BLaER1 (cell line): Measurements from ENCODE around the gene CXCL5.

Experiments
- H3K27ac ChIP-seq: shearing (Covaris generic); formaldehyde crosslinking; 2 replicates; pipeline ENCODE4 v1.8.1; 2022
- H3K27me3 ChIP-seq: shearing (Covaris generic); formaldehyde crosslinking; 2 replicates; pipeline ENCODE4 v1.8.1; 2022
- H3K36me3 ChIP-seq: shearing (Covaris generic); formaldehyde crosslinking; 2 replicates; pipeline ENCODE4 v1.8.1; 2022
- H3K4me1 ChIP-seq: shearing (Covaris generic); formaldehyde crosslinking; 2 replicates; pipeline ENCODE4 v1.8.1; 2022
- H3K4me2 ChIP-seq: shearing (Covaris generic); formaldehyde crosslinking; 2 replicates; pipeline ENCODE4 v1.8.1; 2022
- H3K4me3 ChIP-seq: shearing (Covaris generic); formaldehyde crosslinking; 2 replicates; pipeline ENCODE4 v1.8.1; 2022
- H3K9ac ChIP-seq: shearing (Covaris generic); formaldehyde crosslinking; 2 replicates; pipeline ENCODE4 v1.8.1; 2022
- H3K9me3 ChIP-seq: shearing (Covaris generic); formaldehyde crosslinking; 2 replicates; pipeline ENCODE4 v1.8.1; 2022
- H4K20me1 ChIP-seq: shearing (Covaris generic); formaldehyde crosslinking; 2 replicates; pipeline ENCODE4 v1.8.1; 2022
- Cebpa-rat ChIP-seq: shearing (Covaris generic); IDR thresholded peaks from 2 replicates; pipeline ENCODE4 v1.8.1; 2022

Gene CXCL5

GRCh38 chr4:73948990-73949706 is 49.3 kb downstream of the CXCL5 start:
- Histone ChIP-seq H3K9me3 (no peaks in the 10 kb centered on the region), H3K4me1 (no peaks in the 10 kb centered on the region), H3K27ac (no peak overlapping the region), H3K4me3 (no peak overlapping the region), H3K4me2 (no peak overlapping the region), H3K9ac (no peak overlapping the region), H4K20me1 (no peaks in the 10 kb centered on the region), H3K36me3 (no peaks in the 10 kb centered on the region), H3K27me3 (no peaks in the 10 kb centered on the region)
- no peak for TF ChIP-seq Cebpa-rat

- Histone ChIP-seq H3K4me1 (no peaks in the 10 kb centered on the region), H3K4me3 (no peak overlapping the region), H4K20me1 (no peaks in the 10 kb centered on the region), H3K27ac (no peak overlapping the region), H3K36me3 (no peaks in the 10 kb centered on the region), H3K4me2 (no peak overlapping the region), H3K27me3 (no peaks in the 10 kb centered on the region), H3K9ac (no peak overlapping the region), H3K9me3 (no peaks in the 10 kb centered on the region)
- no peak for TF ChIP-seq Cebpa-rat
Measured at GRCh38 chr4:73948291-73948690, 50.2 kb downstream of the CXCL5 start.

- Histone ChIP-seq H4K20me1 (no peaks in the 10 kb centered on the region), H3K4me3 (no peak overlapping the region), H3K36me3 (no peaks in the 10 kb centered on the region), H3K27ac (no peak overlapping the region), H3K9me3 (no peaks in the 10 kb centered on the region), H3K4me1 (no peaks in the 10 kb centered on the region), H3K9ac (no peak overlapping the region), H3K4me2 (no peak overlapping the region), H3K27me3 (no peaks in the 10 kb centered on the region)
- no peak for TF ChIP-seq Cebpa-rat
Measured at GRCh38 chr4:73947239-73947985, 51.1 kb downstream of the CXCL5 start.

- H3K4me2 ChIP-seq, result no peak overlapping the region
- no peaks in the 10 kb centered on the region for H4K20me1 ChIP-seq
- H3K27ac ChIP-seq, result no peak overlapping the region
- no peaks in the 10 kb centered on the region for H3K27me3 ChIP-seq
- no peak overlapping the region for H3K4me3 ChIP-seq
- H3K4me1 ChIP-seq, result no peaks in the 10 kb centered on the region
- no peaks in the 10 kb centered on the region for H3K36me3 ChIP-seq
- H3K9me3 ChIP-seq, result no peaks in the 10 kb centered on the region
- TF ChIP-seq Cebpa-rat, result no peak
- H3K9ac ChIP-seq, result no peak overlapping the region
Measured at GRCh38 chr4:73945674-73946449, 52.6 kb downstream of the CXCL5 start.
